Femur (tissue), 1 donor: ENCODE data around the gene ARHGAP24.
"Not testable (repeated sequence)": the region's sequence is repeated elsewhere in the genome, so short reads cannot be mapped to it uniquely, and the experiment has no call there.

Source experiments
- DNase-seq: peaks from one replicate; pipeline ENCODE4 v3.0.0-alpha.2; 2017

The ARHGAP24 gene

DNA sequence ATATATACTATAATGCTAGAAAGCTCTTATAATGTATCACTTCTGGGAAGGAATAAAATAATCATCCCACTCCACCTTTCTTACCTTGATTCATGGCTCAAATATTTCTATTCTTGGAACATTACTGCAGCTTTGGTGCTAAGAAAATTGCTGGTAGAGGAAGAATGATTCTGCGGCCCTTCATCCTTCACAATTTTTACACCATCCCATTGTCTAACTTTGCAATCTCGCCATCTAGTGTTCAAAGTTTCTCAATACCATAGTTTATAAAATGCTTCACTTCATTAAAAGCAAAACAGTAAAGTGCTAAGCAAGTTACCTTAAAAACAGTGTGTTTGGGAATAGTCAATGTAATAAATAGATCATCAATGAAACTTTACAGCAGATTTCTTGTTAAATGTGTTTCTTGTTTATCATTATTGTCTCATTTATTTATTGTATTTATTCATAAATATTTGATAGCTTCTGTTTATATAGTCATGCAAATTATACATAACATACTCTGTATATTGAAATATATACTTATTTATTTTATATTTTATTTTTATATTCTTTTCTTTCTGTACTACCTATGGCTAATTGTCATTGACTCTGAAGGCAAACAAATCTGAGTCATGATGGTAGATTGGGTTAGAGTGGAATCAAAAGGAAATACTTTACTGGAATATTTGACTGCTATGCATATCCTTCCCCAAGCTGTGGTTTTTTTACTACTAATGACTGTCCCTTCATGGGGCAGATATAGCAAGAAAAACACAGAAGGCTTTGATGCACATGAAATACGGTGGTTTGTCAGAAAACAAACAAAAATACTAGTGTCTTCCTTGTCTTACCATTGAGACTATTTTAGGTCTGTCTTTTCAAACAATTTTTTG, 494.2 kb downstream of the ARHGAP24 start:
- no peak for DNase-seq

DNA sequence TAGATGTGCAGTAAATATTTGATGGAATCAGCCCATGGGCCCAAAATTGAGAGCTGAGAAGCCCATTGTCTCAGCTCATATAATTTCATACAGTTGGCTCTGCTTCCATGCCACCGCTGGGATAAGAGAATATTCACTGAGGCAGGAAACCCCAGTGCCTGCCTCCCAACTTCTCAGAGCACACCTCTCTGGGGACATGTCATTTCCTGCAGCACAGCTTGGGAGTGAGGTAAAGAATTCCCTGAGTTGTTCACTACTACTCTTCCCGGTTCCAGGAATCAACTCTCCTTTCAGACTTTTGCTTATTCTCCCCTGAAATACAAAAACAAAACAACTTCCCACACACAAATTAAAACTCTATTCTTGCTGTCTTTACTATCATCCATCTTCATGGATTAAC, 495.6 kb downstream of the ARHGAP24 start:
- DNase-seq: no peak

DNA sequence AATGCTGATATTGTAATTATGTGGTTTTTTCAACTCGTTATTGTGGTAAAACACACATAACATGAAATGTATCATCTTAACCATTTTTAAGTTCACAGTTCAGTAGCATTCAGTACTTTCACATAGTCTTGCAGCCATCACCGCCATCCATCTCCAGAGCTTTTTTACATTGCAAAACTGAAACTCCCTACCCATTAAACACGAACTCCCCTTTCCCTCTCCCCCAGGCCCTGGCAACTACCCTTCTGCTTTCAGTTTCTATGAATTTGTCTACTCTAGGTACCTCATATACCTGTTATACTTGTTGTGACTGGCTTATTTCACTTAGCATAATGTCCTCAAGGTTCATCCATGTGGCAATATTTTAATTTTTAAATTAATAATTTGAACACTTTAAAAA, 504.3 kb downstream of the ARHGAP24 start:
- DNase-seq: no peak

DNA sequence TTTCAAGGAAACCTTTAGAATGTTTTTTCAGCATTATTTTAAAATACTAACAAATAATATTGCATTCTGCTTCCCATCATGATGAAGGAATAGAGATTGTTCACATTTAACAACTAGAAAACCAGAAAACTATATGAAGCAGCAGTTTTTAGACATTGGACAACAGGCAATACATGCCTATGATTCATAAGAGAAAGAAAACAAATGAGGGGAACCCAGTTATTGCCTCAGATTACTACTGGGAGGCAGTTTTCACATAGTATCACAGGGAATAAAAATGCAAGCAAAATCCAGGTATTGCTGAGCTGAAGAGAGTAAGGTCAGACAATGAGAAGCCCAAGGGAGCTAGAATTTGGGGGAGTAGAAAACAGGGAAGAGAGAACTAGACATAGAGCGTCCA, 511.3 kb downstream of the ARHGAP24 start:
- DNase-seq: no peak

DNA sequence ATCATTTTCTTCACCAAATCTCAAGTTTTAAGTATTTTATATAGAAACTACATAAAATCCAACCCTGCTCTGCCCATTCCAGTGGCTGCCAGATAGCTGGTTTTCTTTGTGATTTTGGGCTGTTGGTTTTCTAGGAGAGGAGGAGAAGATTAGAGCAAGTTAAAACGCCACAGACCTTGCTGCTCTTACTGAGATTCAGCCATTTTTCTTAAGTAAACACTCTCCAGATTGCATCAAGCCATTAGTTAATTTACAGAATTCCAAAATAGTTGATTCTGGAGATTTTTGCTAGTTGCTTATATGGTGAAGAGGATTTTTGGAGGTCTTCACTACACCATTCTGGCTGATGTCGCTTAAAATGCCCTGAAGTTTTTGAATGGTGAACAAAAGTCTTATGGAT, 518.7 kb downstream of the ARHGAP24 start:
- no peak for DNase-seq

DNA sequence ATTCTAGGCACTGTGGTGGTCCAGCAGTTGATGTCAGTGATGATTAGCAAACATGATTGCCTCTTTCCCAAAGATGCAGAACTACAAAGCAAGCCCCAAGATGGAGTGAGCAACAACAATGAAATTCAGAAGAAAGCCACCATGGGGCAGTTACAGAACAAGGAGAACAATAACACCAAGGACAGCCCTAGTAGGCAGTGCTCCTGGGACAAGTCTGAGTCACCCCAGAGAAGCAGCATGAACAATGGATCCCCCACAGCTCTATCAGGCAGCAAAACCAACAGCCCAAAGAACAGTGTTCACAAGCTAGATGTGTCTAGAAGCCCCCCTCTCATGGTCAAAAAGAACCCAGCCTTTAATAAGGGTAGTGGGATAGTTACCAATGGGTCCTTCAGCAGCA, 519.6 kb downstream of the ARHGAP24 start:
- no peak for DNase-seq

DNA sequence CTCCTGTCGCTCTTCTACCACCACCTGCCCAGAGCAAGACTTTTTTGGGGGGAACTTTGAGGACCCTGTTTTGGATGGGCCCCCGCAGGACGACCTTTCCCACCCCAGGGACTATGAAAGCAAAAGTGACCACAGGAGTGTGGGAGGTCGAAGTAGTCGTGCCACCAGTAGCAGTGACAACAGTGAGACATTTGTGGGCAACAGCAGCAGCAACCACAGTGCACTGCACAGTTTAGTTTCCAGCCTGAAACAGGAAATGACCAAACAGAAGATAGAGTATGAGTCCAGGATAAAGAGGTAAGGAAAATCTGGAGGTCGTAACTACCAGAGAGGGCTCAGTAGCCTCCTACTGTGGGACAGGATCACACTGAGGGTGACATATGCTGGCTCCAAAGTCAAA, 520.4 kb downstream of the ARHGAP24 start:
- no peak for DNase-seq

DNA sequence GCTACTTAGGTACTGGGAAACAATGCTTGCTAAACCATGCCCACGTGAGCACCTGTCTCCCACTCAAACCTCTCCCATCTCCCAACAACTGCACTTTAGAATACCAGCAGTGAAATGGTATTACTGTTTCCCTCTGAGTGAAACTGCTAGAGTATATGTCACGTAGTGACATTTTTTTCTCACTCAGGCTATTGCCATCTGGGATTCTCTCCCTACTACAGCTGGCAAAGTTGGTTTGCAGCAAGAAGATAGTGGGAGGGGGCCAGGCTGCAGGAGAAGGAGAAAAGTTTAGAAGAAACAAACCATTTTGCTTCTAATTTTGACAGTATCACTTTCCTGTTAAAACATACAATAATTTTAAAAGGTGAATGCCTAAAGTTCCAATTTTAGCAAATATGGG, 526.6 kb downstream of the ARHGAP24 start:
- no peak for DNase-seq

DNA sequence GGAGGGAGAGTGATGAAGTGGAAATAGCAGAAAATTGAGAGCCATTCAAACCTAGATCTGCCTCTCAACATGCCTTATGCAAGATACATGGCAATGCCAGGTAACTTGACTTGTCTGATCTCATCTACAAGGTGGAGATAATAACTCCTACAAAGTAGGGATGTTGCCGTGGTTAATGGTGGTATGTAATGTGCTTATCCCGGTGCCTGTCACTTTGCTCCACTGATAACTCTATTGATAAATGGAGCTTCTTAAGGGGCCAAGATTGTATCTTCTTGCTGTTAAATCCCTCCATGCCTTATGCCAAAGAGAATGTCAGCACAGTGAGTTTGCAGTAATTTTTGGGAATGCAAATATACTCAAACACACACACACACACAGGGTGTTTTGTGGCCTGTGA, 529.1 kb downstream of the ARHGAP24 start:
- DNase-seq: no peak

DNA sequence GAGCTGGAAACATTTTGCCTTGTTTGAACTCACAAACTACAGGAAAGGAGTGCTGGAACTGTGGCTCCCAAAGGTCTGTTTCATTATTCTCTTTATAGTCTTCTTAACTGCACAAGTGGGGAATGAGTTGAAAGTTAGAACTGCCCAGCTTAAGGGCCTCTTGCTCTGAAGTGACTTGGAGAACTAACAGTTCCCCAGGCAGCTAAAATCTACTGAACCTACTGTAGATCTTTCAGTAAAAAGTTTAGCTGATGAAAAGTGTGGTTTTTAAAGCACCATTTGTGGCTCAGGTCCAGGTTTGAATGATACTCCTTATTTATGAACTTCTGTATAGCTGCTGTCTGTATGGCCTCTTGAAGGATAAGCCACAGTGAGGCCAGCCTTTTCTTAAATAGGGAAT, 531.1 kb downstream of the ARHGAP24 start:
- DNase-seq: no peak

DNA sequence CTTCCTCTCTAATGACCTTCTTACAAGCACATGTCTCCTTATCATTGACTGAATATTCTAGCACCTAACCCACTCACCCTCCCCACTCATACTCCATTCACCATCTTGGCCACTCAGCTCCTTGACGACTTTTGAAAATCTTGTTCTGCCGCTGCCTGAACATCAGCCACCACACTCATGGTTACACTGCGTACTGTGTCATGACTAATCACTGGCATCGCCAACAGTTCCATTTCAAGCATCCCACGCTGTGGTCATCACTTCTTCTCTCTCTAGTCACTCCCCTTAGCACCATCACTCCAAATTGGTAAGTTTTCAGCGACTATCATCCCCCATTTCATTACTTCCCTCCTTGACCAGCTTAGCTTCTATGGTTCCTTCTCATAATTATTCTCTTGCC, 532.1 kb downstream of the ARHGAP24 start:
- DNase-seq: no peak

DNA sequence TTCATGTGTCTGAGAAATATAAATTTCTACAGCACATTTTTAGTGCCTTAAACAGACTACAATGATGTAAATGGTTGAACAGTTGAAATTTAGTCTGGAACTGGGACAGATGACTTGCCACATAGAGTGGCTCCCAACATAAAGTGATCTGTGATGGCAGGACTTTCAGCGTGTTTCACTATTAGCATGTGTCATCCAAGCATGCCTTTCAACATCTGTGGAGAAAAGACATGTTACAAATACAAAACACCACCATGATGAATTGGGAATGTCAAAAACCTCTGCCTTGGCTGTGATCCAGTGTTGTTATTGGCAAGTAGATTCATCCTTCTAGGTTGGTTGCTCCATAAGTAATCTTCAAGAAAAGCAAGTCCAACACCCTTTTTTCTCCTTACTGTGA, 536.2 kb downstream of the ARHGAP24 start:
- no peak for DNase-seq

DNA sequence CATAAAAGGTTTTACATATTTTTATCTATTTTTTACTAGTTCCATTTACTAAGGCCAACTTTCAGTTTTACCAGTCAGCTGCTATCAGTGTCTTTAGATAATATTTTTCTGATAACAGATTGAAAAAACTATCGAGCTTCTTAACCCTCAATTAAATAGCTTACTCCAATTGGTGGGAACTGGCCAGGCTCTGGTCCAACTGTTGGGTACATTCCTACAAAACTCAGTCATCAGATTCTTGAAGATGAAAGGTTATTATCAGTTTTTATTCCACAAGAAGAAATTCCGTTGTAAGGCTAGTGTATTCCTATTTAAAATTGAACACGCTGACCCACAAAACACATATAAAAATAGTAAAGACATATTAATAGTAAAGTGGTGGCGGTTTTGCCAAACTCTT, 538.7 kb downstream of the ARHGAP24 start:
- DNase-seq: no peak

DNA sequence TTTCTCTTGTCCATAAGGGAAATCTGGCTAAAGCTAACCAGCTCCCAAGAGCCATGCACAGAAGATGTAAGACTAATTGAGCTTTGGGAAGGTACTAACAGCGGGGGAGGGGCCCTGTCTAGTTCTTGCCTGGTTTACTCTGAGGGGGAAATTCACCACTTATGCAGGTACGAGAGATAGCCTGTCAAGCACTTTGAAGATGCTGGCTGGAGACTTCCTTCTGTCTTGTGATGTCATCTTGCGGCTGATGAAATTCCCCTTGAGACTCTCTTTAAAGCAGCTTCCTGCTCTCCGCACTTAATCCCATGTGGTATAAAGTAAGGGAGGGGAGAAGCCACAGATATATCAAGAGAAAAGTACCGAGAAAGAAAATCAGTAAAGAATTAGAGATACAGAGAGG, 539.6 kb downstream of the ARHGAP24 start:
- DNase-seq: no peak

DNA sequence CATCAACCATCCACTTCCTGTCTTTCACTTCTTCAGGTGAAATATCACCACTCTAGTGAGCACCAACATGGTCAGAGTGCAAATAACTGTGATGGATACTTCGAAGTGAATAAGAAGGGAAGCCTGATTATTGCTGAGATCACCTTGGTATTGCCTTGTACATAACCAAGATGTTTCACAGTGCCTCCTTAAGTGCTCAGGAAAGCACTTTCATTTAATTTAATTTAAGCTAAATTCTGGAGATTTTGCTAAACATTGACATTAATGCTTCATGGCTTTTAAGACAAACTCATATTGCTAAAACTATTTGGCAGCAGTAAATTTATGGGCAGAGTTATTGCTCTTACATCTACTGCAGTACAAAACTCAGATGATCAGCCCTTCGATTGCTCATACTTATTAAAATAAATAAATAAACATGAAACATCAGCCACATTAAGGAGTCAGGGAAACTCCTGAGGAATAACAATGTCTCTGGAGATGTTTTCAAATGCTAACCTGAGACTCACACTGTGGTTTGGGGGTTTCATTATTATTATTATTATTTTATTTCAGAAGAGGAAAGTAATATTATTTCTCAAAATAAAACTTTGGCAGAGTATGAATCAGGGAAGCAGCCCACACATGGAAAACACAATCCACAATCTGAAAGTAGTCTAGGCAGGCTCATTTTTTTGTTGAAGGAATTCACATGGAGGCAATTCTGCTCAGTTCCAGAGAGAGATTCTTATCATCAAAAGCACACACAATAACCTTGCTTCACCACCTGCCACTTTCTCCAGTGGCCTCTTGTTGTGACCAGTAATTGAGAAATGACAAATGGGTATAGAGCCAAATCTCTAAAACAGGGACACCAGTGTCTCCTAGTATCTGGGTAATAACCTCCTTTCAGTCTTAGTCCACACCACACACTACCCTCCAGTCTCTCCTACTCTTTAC, 540.7 kb downstream of the ARHGAP24 start:
- DNase-seq: no peak

DNA sequence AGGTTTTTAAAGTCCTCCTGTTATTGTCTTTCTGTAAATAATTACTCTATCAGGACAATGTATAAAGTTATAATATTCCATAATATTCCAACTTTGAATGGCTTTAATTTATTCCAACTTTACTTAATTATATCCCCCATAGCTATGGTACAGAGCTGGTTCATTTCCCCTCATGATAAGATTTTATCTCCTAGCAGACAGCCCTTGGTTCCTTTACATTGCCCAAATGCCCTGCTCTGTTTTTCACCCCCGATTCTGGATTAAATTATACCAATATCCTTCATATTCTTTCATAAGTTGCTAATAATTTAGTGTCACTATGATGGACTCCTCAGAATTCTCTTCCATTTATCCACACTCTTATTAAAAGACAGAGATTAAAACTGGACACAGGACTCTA, 544.4 kb downstream of the ARHGAP24 start:
- DNase-seq: no peak

DNA sequence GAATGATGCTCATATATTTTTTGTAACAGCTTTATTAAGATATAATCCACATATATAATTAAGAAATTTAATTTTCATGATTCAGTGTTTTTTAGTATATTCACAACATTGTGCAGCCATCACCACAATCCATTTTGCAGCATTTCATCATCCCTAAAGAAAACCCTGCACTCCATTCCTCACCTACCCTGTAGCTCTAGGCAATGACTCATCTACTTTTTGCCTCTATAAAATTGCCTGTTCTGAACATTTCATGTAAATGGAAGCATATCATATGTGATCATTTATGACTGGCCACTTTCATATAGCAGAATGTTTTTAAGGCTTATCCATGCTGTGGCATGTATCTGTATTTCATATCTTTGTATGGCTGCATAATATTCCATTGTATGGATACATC, 545.0 kb downstream of the ARHGAP24 start:
- DNase-seq: no peak

DNA sequence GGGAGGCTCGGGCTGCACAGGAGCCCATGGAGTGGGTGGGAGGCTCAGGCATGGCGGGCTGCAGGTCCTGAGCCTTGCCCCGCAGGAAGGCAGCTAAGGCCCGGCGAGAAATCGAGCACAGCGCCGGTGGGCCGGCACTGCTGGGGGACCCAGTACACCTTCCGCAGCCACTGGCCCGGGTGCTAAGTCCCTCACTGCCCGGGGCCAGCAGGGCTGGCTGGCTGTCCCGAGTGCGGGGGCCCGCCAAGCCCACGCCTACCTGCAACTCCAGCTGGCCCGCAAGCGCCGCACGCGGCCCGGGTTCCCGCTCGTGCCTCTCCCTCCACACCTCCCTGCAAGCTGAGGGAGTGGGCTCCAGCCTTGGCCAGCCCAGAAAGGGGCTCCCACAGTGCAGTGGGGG, 546.7 kb downstream of the ARHGAP24 start:
- DNase-seq: not testable (repeated sequence)

DNA sequence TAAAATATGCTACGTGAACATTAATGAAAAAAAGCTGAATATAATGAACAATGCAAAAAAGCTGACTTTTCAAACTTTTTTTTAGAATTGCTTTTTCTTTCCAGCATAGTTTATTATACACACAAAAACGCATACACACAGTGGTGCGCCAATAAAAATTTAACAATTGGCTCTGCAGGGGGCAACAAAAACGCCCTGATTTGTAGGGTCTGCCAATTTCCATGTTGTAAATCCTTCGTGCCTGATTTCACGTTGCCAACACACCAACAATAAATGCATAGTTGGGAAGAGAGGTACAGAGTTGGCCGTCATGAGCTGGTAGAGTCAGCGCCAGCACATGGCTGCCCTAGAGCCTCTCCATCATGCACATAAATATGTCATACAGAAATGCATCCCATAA, 551.8 kb downstream of the ARHGAP24 start:
- DNase-seq: no peak

DNA sequence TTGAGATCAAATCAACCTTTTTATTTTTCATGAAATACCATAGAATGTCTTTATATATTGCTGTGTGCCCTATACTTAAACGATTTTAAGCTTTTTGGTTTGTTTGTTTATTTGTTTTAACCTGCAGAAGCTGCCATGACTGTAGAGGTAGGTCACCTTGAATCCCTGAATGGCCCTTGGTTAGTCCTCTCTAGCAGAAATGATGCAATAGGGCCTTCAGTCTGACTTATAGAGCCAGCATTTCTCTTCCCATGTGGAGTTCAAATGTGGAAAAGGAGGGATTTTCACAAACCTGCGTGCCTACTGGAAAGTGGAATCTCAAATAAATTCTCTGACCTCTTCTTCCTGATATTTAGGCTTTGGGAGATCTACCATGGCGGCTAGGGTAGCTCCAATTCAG, 557.0 kb downstream of the ARHGAP24 start:
- DNase-seq: no peak

DNA sequence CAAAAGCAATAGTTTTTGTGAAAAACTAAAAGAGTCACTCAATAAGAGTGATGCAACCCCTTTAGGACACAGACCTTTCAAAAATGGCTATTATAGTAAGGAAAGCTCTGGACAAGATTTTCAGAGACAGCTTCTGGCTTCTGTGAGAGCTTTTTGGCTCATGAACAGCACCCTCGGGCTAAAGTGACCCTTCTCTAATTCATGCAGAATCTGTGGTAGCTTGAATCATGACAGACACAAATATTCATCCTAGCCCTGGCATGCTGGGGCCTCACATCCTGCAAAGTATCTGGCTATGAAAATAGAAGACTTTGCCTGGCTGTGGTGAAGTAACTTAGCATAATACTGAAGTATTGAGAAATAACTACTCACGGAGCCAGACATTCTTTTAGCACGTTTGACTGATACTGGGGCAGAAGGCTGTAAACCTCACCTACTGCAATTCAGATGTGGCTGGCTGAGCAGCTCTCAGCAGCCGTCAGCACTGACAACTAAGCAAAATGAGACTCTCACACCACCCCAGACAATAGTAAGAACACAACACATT, 557.6 kb downstream of the ARHGAP24 start:
- DNase-seq: peak; percentile 52

DNA sequence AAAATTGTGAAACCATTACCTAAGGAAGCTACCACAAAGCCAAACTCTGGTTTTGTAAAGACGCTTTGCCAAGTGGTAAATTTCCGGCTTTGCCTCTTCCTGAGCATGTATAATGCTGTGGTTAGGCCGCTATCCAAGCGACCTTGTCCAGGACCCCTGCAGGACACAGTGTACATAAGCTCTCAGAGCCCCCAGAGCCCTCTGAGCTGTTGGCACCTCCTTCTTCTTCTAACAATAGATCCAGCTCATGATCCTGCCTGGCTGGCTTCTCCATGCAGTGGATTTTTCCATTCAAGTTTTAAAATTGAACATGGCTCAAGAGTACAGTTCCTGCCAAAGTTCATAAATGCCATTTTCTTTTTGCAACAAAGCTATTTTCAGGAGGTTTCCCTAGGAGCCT, 558.2 kb downstream of the ARHGAP24 start:
- peak; percentile 86 for DNase-seq

DNA sequence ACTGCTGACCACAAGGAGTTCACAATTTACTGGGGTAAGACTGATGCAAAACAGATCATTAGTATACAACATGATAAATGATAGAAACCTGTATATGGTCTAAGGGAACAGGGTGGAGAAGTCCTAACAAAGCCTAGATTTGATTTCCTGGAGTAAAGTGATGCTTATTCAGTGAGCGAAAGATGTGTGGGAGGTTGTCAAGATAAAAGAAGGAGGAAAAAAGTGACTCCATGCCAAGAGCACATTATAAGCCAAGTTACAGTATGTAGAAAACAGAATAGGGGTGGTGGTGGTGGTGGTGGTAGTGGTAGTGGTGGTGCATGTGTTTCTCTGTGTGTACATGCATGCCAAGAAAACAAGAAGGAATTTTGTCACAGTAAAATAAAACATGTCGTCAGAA, 559.7 kb downstream of the ARHGAP24 start:
- no peak for DNase-seq

DNA sequence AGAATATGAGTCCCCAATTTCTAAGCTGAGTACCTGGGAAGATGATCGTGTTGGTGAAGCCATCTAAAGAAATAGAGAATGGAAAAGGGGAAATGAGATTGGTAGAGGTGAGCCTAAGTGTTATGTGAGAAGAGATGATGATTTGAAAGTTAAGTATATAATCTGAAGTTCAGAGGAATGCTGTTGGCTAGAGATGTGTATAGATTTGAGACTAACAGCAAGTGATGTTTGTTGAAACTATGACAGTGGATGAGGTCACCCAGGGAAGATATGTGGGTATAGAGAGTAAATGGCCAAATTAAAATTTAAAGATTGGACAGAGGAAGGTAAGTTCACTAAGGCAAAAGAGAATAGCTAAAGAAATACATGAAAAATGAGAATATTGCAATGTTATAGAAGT, 560.7 kb downstream of the ARHGAP24 start:
- DNase-seq: no peak
